ENCODE data around the gene HECTD2.

- TF ChIP-seq CTCF (IDR thresholded peaks at IDR 0.05), result no peak
- TF ChIP-seq POLR2A (IDR thresholded peaks at IDR 0.05), result no peak
- TF ChIP-seq POLR2AphosphoS5 (IDR thresholded peaks at IDR 0.05), result no peak
Observed at GRCh38 chr10:91517394-91517793, 107.2 kb downstream of the HECTD2 start.
